AG09309 (cell line): Measurements from ENCODE around the gene CRYBB1.

Experiments used
- DNase-seq: peaks from one replicate; pipeline ENCODE4 v3.0.0-alpha.2; 2010; ENCODE audit warnings: low read depth
- H3K4me3 ChIP-seq: 2 replicates; pipeline ENCODE4 v1.5.1; 2011; ENCODE audit warnings: mild to moderate bottlenecking, low read depth, low read length, moderate library complexity; ENCODE audit not compliant: control insufficient read depth
- CTCF ChIP-seq: IDR thresholded peaks from 2 replicates; pipeline ENCODE4 v1.5.1; 2011; ENCODE audit warnings: mild to moderate bottlenecking, low read depth, low read length, inconsistent platforms; ENCODE audit not compliant: insufficient read depth, control insufficient read depth; ENCODE audit errors: missing control alignments

CRYBB1 gene

GRCh38 chr22:26623984-26624383, 6.2 kb upstream of the CRYBB1 start:
- DNase-seq = no peak
- TF ChIP-seq CTCF = no peak
- no peak overlapping the region for H3K4me3 ChIP-seq

GRCh38 chr22:26621663-26622062, 3.8 kb upstream of the CRYBB1 start, which contains the start of gene CRYBA4:
CRYBA4 (plus strand) TSS chr22:26621963; CDS start chr22:26622597, 634 bp downstream.
- DNase-seq = no peak
- TF ChIP-seq CTCF = no peak
- H3K4me3 ChIP-seq = no peak within 1 kb of the TSS

- no peak overlapping the region for H3K4me3 ChIP-seq
- DNase-seq = no peak
- no peak for TF ChIP-seq CTCF
Measured at GRCh38 chr22:26620197-26620596, 2.4 kb upstream of the CRYBB1 start.

GRCh38 chr22:26619510-26619909, 1.7 kb upstream of the CRYBB1 start:
- no peak for DNase-seq
- H3K4me3 ChIP-seq = no peak overlapping the region
- TF ChIP-seq CTCF = no peak

DNA sequence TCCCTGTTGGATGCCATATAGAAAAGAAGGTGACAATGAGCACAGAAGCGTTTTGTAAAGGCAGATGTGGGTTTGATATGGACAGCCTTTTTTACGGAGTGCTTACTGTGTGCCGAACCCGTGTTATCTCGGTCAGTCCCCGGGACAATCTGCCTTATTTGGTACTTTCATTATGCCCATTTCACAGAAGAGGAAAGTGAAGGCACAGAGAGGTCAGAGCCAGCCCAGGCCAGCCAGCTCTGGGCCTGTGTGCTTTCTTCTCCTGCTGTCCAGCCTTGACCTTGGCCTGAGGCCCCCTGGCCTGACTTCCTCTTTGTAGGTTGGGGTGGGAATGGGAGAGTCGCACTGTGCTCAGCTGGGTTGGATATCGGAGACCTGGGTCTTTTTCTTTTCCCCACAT, 628 bp upstream of the CRYBB1 start:
- no peak overlapping the region for H3K4me3 ChIP-seq
- DNase-seq = no peak
- TF ChIP-seq CTCF = no peak

GRCh38 chr22:26616650-26617049, 1.2 kb downstream of the CRYBB1 start:
- TF ChIP-seq CTCF = no peak
- no peak overlapping the region for H3K4me3 ChIP-seq
- no peak for DNase-seq
